Tibial artery (tissue), 4 donors: Measurements from ENCODE around the gene MAB21L1.

Experiments used
- DNase-seq, 2 donors: peaks; one replicate each; pipeline ENCODE4 v3.0.0-alpha.2; 2019
- H3K27ac ChIP-seq, 2 donors: fragments of 200-600 bp; sonication (generic) in 1 of 2; 1 replicate in 1 of 2; 2 replicates in 1 of 2; pipeline ENCODE4 v1.5.1; 2018 to 2019; ENCODE audit warnings: mild to moderate bottlenecking in 1 of 2
- H3K27me3 ChIP-seq, 2 donors: fragments of 200-600 bp; sonication (generic) in 1 of 2; one replicate each; pipeline versions ENCODE4 v1.5.1 to v1.6.0; 2016 to 2019
- H3K36me3 ChIP-seq, 3 donors: fragments of 200-600 bp; sonication (generic) in 2 of 3; one replicate each; pipeline ENCODE4 v1.5.1; 2016 to 2019; ENCODE audit warnings: mild to moderate bottlenecking in 2 of 3
- H3K4me1 ChIP-seq, 4 donors: fragments of 200-600 bp; sonication (generic) in 2 of 4; 1 replicate in 3 of 4; 2 replicates in 1 of 4; pipeline ENCODE4 v1.5.1; 2016 to 2019
- H3K4me3 ChIP-seq, 2 donors: fragments of 200-600 bp; sonication (generic) in 1 of 2; 1 replicate in 1 of 2; 2 replicates in 1 of 2; pipeline ENCODE4 v1.5.1; 2018 to 2019; ENCODE audit warnings: mild to moderate bottlenecking in 2 of 2
- H3K9me3 ChIP-seq, 3 donors: fragments of 200-600 bp; sonication (generic) in 1 of 3; one replicate each; pipeline ENCODE4 v1.5.1; 2016 to 2019
- CTCF ChIP-seq, 2 experiments: fragments of 200-600 bp in 1 of 2; fragments of 450-650 bp in 1 of 2; IDR thresholded peaks; one replicate each; pipeline ENCODE4 v1.5.1; 2017 to 2019; ENCODE audit warnings: antibody characterized with exemption in 2 of 2, mild to moderate bottlenecking in 1 of 2, moderate library complexity in 1 of 2
- intact Hi-C: fragments of 100-400 bp; cut with DNase I; formaldehyde crosslinking; loops from one replicate; pipeline ENCODE4 v1.15.0; 2023; ENCODE audit warnings: low total_unique reads

The MAB21L1 gene

GRCh38 chr13:35475960-35476943, at the start of gene MAB21L1:
MAB21L1 (minus strand) TSS chr13:35476689; CDS start chr13:35476138, 551 bp downstream.
- intact Hi-C loops = no loop called here
- H3K4me1 ChIP-seq = peaks cover 0 to 3% (median 0%) of the 10 kb centered on the region in 4 donors
- no peaks in the 10 kb centered on the region for H3K9me3 ChIP-seq
- TF ChIP-seq CTCF (IDR thresholded peaks at IDR 0.05) = no peak
- no peaks in the 10 kb centered on the region for H3K36me3 ChIP-seq
- peak within 1 kb of the TSS; percentile 68 to 84 for H3K4me3 ChIP-seq
- no peaks in the 10 kb centered on the region for H3K27me3 ChIP-seq
- peak within 1 kb of the TSS; percentile 76 to 94 for H3K27ac ChIP-seq
- DNase-seq = peak; percentile 45 to 83

GRCh38 chr13:35524171-35524570, 47.7 kb upstream of the MAB21L1 start:
- Histone ChIP-seq H3K36me3 (no peaks in the 10 kb centered on the region), H3K4me3 (no peak overlapping the region), H3K27me3 (no peaks in the 10 kb centered on the region), H3K27ac (no peak overlapping the region), H3K9me3 (no peaks in the 10 kb centered on the region), H3K4me1 (no peaks in the 10 kb centered on the region)
- intact Hi-C loops = no loop called here
- no peak for DNase-seq
- no peak for TF ChIP-seq CTCF (IDR thresholded peaks at IDR 0.05)

- no peaks in the 10 kb centered on the region for H3K4me1 ChIP-seq
- intact Hi-C loops = no loop called here
- no peak for TF ChIP-seq CTCF (IDR thresholded peaks at IDR 0.05)
- no peak overlapping the region for H3K4me3 ChIP-seq
- H3K27ac ChIP-seq = no peak overlapping the region
- no peaks in the 10 kb centered on the region for H3K27me3 ChIP-seq
- no peaks in the 10 kb centered on the region for H3K9me3 ChIP-seq
- no peak for DNase-seq
- H3K36me3 ChIP-seq = no peaks in the 10 kb centered on the region
Measured at GRCh38 chr13:35518337-35518946, 42.0 kb upstream of the MAB21L1 start.

- TF ChIP-seq CTCF (IDR thresholded peaks at IDR 0.05) = no peak
- intact Hi-C loops = no loop called here
- no peak for DNase-seq
Measured at GRCh38 chr13:35514801-35515502, 38.5 kb upstream of the MAB21L1 start.

GRCh38 chr13:35514061-35514477, 37.6 kb upstream of the MAB21L1 start:
- peaks cover 0 to 10% (median 0%) of the 10 kb centered on the region in 4 donors for H3K4me1 ChIP-seq
- no peak overlapping the region for H3K27ac ChIP-seq
- H3K27me3 ChIP-seq = no peaks in the 10 kb centered on the region
- DNase-seq = no peak
- H3K36me3 ChIP-seq = no peaks in the 10 kb centered on the region
- intact Hi-C loops = no loop called here
- no peak for TF ChIP-seq CTCF (IDR thresholded peaks at IDR 0.05)
- H3K9me3 ChIP-seq = no peaks in the 10 kb centered on the region
- no peak overlapping the region for H3K4me3 ChIP-seq

More at GRCh38 chr13:35514801-35515502, 38.5 kb upstream of the MAB21L1 start:
- Histone ChIP-seq H3K9me3 (no peaks in the 10 kb centered on the region), H3K36me3 (no peaks in the 10 kb centered on the region), H3K4me1 (peaks cover 0 to 10% (median 0%) of the 10 kb centered on the region in 4 donors), H3K4me3 (no peak overlapping the region), H3K27me3 (no peaks in the 10 kb centered on the region), H3K27ac (no peak overlapping the region)
